ENCODE measurements around the gene ACVR2A.

- no peak for TF ChIP-seq CTCF (IDR thresholded peaks at IDR 0.05 in 2 of 3, conservative IDR thresholded peaks at IDR 0.05 in 1 of 3; ENCODE audit: borderline replicate concordance in 1 of 3, insufficient read depth in 1 of 3, low read depth in 2 of 3, low read length in 2 of 3)
- no peak for TF ChIP-seq CBX3 (IDR thresholded peaks at IDR 0.05; ENCODE audit: low read depth)
- no peak for TF ChIP-seq EGR1 (IDR thresholded peaks at IDR 0.05; ENCODE audit: low read depth)
- TF ChIP-seq POLR2AphosphoS5 (IDR thresholded peaks at IDR 0.05; ENCODE audit: low read depth, low read length): no peak
- no peak for TF ChIP-seq RAD21 (IDR thresholded peaks at IDR 0.05; ENCODE audit: low read depth)
- no peak for TF ChIP-seq ZNF274 (IDR thresholded peaks at IDR 0.05; ENCODE audit: low read depth, low read length)
- TF ChIP-seq EZH2 (IDR thresholded peaks at IDR 0.05): no peak
- no peak for TF ChIP-seq EZH2phosphoT487 (IDR thresholded peaks at IDR 0.05; ENCODE audit: borderline replicate concordance)
- TF ChIP-seq MAX (IDR thresholded peaks at IDR 0.05): no peak
Measured at GRCh38 chr2:147933931-147934330, 89.1 kb downstream of the ACVR2A start.
